Mononuclear cell (primary cell): ENCODE measurements around the gene ZNF143. TPM values are rescaled to one million over a fixed set of nuclear protein-coding genes. Genes with fewer than 3 reads are reported as not detected.
"Not testable (repeated sequence)": the region's sequence is repeated elsewhere in the genome, so short reads cannot be mapped to it uniquely, and the experiment has no call there.

ENCODE experiments used
- H3K27me3 ChIP-seq: 2 replicates; pipeline ENCODE4 v1.6.0; 2011; ENCODE audit warnings: low read length, control low read depth; ENCODE audit not compliant: insufficient read depth
- H3K4me1 ChIP-seq: 2 replicates; pipeline ENCODE4 v1.5.1; 2011; ENCODE audit warnings: mild to moderate bottlenecking, low read length, control low read depth; ENCODE audit not compliant: insufficient read depth
- H3K4me3 ChIP-seq: 2 replicates; pipeline ENCODE4 v1.5.1; 2011; ENCODE audit warnings: mild to moderate bottlenecking, low read length, moderate library complexity
- H3K9me3 ChIP-seq: 2 replicates; pipeline ENCODE4 v1.5.1; 2011; ENCODE audit warnings: low read depth, mild to moderate bottlenecking, control low read depth, low read length
- total RNA-seq: library from RNA; depleted of rRNA; stranded (reverse); fragments of >200 nt; gene quantifications from one replicate; pipeline ENCODE4 v1.2.3, GENCODE V29; 2012

The ZNF143 gene
- total RNA-seq, result 31.0 TPM

- peaks cover 23% of the 10 kb centered on the region for H3K4me1 ChIP-seq
- H3K4me3 ChIP-seq, result peak within 1 kb of the TSS; percentile 95
- no peaks in the 10 kb centered on the region for H3K27me3 ChIP-seq
- H3K9me3 ChIP-seq, result no peaks in the 10 kb centered on the region
These were observed at the start of gene ZNF143 for GRCh38 chr11:9460322-9461062. Gene ZNF143, plus strand, starts transcription at chr11:9461012. Its CDS starts 10,297 bp downstream, at chr11:9471309.

GRCh38 chr11:9428706-9429105 lies 32.1 kb upstream of the ZNF143 start:
- Histone ChIP-seq H3K27me3 (no peaks in the 10 kb centered on the region), H3K4me3 (no peak overlapping the region), H3K4me1 (no peaks in the 10 kb centered on the region), H3K9me3 (no peaks in the 10 kb centered on the region)

- Histone ChIP-seq H3K9me3 (no peaks in the 10 kb centered on the region), H3K4me3 (no peak overlapping the region)
These were observed 22.2 kb upstream of the ZNF143 start for GRCh38 chr11:9438611-9439010.

GRCh38 chr11:9446230-9446629 lies 14.6 kb upstream of the ZNF143 start:
- H3K9me3 ChIP-seq, result no peaks in the 10 kb centered on the region
- no peaks in the 10 kb centered on the region for H3K27me3 ChIP-seq
- H3K4me3 ChIP-seq, result no peak overlapping the region
- H3K4me1 ChIP-seq, result no peaks in the 10 kb centered on the region

More at GRCh38 chr11:9438611-9439010, 22.2 kb upstream of the ZNF143 start:
- Histone ChIP-seq H3K27me3 (no peaks in the 10 kb centered on the region), H3K4me1 (no peaks in the 10 kb centered on the region)

GRCh38 chr11:9448576-9449352 lies 12.0 kb upstream of the ZNF143 start:
- Histone ChIP-seq H3K4me3 (no peak overlapping the region), H3K4me1 (no peaks in the 10 kb centered on the region), H3K27me3 (no peaks in the 10 kb centered on the region), H3K9me3 (peaks cover 9% of the 10 kb centered on the region)

- not testable (repeated sequence) for H3K4me1 ChIP-seq, H3K9me3 ChIP-seq, H3K27me3 ChIP-seq, H3K4me3 ChIP-seq
These were observed 8.8 kb upstream of the ZNF143 start for GRCh38 chr11:9452023-9452422.

GRCh38 chr11:9455722-9456121 lies 5.1 kb upstream of the ZNF143 start:
- peaks cover 9% of the 10 kb centered on the region for H3K9me3 ChIP-seq
- H3K4me3 ChIP-seq, result no peak overlapping the region
- H3K4me1 ChIP-seq, result peaks cover 8% of the 10 kb centered on the region
- no peaks in the 10 kb centered on the region for H3K27me3 ChIP-seq

GRCh38 chr11:9459667-9460321 lies 1.0 kb upstream of the ZNF143 start:
- Histone ChIP-seq H3K27me3 (no peaks in the 10 kb centered on the region), H3K4me3 (peak overlapping the region; percentile 95), H3K4me1 (peaks cover 23% of the 10 kb centered on the region), H3K9me3 (no peaks in the 10 kb centered on the region)

GRCh38 chr11:9461063-9461759 lies 399 bp downstream of the ZNF143 start:
- peaks cover 23% of the 10 kb centered on the region for H3K4me1 ChIP-seq
- H3K4me3 ChIP-seq, result peak overlapping the region; percentile 95
- H3K9me3 ChIP-seq, result no peaks in the 10 kb centered on the region

GRCh38 chr11:9461760-9462134 lies 935 bp downstream of the ZNF143 start:
- Histone ChIP-seq H3K27me3 (no peaks in the 10 kb centered on the region), H3K4me3 (peak overlapping the region; percentile 95), H3K4me1 (peaks cover 23% of the 10 kb centered on the region), H3K9me3 (no peaks in the 10 kb centered on the region)

More at GRCh38 chr11:9461063-9461759, 399 bp downstream of the ZNF143 start:
- H3K27me3 ChIP-seq, result no peaks in the 10 kb centered on the region

GRCh38 chr11:9462172-9462799 lies 1.5 kb downstream of the ZNF143 start:
- H3K4me1 ChIP-seq, result peaks cover 23% of the 10 kb centered on the region
- no peaks in the 10 kb centered on the region for H3K9me3 ChIP-seq
- no peaks in the 10 kb centered on the region for H3K27me3 ChIP-seq
- H3K4me3 ChIP-seq, result peak overlapping the region; percentile 95

GRCh38 chr11:9462806-9463537 lies 2.2 kb downstream of the ZNF143 start:
- no peaks in the 10 kb centered on the region for H3K27me3 ChIP-seq
- H3K9me3 ChIP-seq, result no peaks in the 10 kb centered on the region
- no peak overlapping the region for H3K4me3 ChIP-seq
- H3K4me1 ChIP-seq, result peaks cover 23% of the 10 kb centered on the region

- Histone ChIP-seq H3K27me3 (no peaks in the 10 kb centered on the region), H3K9me3 (no peaks in the 10 kb centered on the region), H3K4me1 (no peaks in the 10 kb centered on the region), H3K4me3 (no peak overlapping the region)
These were observed 10.0 kb downstream of the ZNF143 start for GRCh38 chr11:9470765-9471164.

GRCh38 chr11:9473408-9473807 lies 12.6 kb downstream of the ZNF143 start:
- no peak overlapping the region for H3K4me3 ChIP-seq
- no peaks in the 10 kb centered on the region for H3K4me1 ChIP-seq
- no peaks in the 10 kb centered on the region for H3K27me3 ChIP-seq
- H3K9me3 ChIP-seq, result no peaks in the 10 kb centered on the region
